HCT116 (cell line): Measurements from ENCODE around the gene XPC. TPM values are rescaled to one million over a fixed set of nuclear protein-coding genes. Genes with fewer than 3 reads are reported as not detected.

Experiments used
- ATAC-seq: fragments of 200-7000 bp; cut with Tn5 transposase; 2 replicates; pipeline ENCODE4 v1.9.1; 2020; ENCODE audit warnings: mild to moderate bottlenecking, moderate library complexity
- BruUV-seq: library from RNA; stranded (reverse); fragments of 400-500 nt; replicated peaks from 2 replicates; lab custom pipeline; 2021; lab: Mats Ljungman, UMichigan
- CTCF ChIA-PET: fragments of 300-600 bp; sonication (Branson Sonifier 250); formaldehyde crosslinking; loops from one replicate; lab custom pipeline; 2021; ENCODE audit warnings: antibody characterized with exemption; lab: Charles Lee
- POLR2A ChIA-PET: fragments of 300-600, 350-600 bp; sonication (Branson Sonifier 250); formaldehyde crosslinking; loops from one replicate; lab custom pipeline; 2021; ENCODE audit warnings: antibody characterized with exemption; lab: Charles Lee
- RAD21 ChIA-PET, 2 experiments: fragments of 300-600 bp; sonication (Branson Sonifier 250); formaldehyde crosslinking; loops; one replicate each; lab custom pipeline; 2023; ENCODE audit warnings: low total read pairs in 2 of 2; ENCODE audit not compliant: uncharacterized antibody in 2 of 2, unreplicated experiment in 2 of 2, low non-redundant PET in 1 of 2; lab: Charles Lee
- DNase-seq: peaks from one replicate; pipeline ENCODE4 v3.0.0-alpha.2; 2010; ENCODE audit warnings: low read depth, low spot score
- H2AFZ ChIP-seq: fragments of 200-600 bp; shearing (Covaris generic), sonication (generic); 2 replicates; pipeline ENCODE4 v1.6.1; 2017; ENCODE audit warnings: low read depth, mixed run types, mixed read lengths, antibody characterized with exemption, low read length; ENCODE audit not compliant: poor library complexity, severe bottlenecking
- H3K27ac ChIP-seq: 2 replicates; pipeline ENCODE4 v1.5.1; 2012; ENCODE audit warnings: low read depth, low read length
- H3K27me3 ChIP-seq: fragments of 200-600 bp; sonication (generic); 2 replicates; pipeline ENCODE4 v1.6.1; 2016; ENCODE audit warnings: mixed run types, low read length, mixed read lengths; ENCODE audit not compliant: insufficient read depth
- H3K36me3 ChIP-seq, 2 experiments: fragments of 200-500 bp in 1 of 2; fragments of 200-600 bp in 1 of 2; sonication (Bioruptor generic) in 1 of 2; sonication (generic) in 1 of 2; 2 replicates each; pipeline versions ENCODE4 v1.5.1 to v1.6.1; 2014 to 2016; ENCODE audit warnings: low read length in 2 of 2, inconsistent platforms in 1 of 2, mixed read lengths in 1 of 2, mixed run types in 1 of 2; ENCODE audit not compliant: insufficient read depth in 2 of 2, control insufficient read depth in 1 of 2
- H3K4me1 ChIP-seq, 2 experiments: fragments of 200-600 bp in 1 of 2; sonication (generic) in 1 of 2; 2 replicates each; pipeline versions ENCODE4 v1.5.1 to v1.6.1; 2012 to 2017; ENCODE audit warnings: low read length in 2 of 2, inconsistent platforms in 1 of 2, mild to moderate bottlenecking in 1 of 2, mixed read lengths in 1 of 2, mixed run types in 1 of 2, moderate library complexity in 1 of 2; ENCODE audit not compliant: insufficient read depth in 2 of 2, control insufficient read depth in 1 of 2
- H3K4me2 ChIP-seq: fragments of 200-600 bp; sonication (generic); 2 replicates; pipeline ENCODE4 v1.6.1; 2017; ENCODE audit warnings: mixed run types, low read length, mixed read lengths
- H3K4me3 ChIP-seq, 2 experiments: fragments of 200-600 bp in 1 of 2; sonication (generic) in 1 of 2; replicated peaks in 1 of 2; 2 replicates each; pipeline ENCODE4 v1.5.1; 2011 to 2016; ENCODE audit warnings: low read length in 2 of 2, control low read depth in 1 of 2, low read depth in 1 of 2, mild to moderate bottlenecking in 1 of 2, mixed read lengths in 1 of 2, mixed run types in 1 of 2
- H3K79me2 ChIP-seq: fragments of 200-600 bp; sonication (generic); 2 replicates; pipeline ENCODE4 v1.6.1; 2017; ENCODE audit warnings: mild to moderate bottlenecking, mixed run types, low read length, moderate library complexity, mixed read lengths; ENCODE audit not compliant: insufficient read depth
- H3K9ac ChIP-seq: fragments of 200-600 bp; sonication (generic); 2 replicates; pipeline ENCODE4 v1.6.1; 2016; ENCODE audit warnings: low read length, mixed read lengths
- H3K9me2 ChIP-seq: fragments of 200-600 bp; sonication (generic), shearing (Covaris generic); 2 replicates; pipeline ENCODE4 v1.6.1; 2017; ENCODE audit warnings: mixed run types, mild to moderate bottlenecking, moderate library complexity; ENCODE audit not compliant: insufficient read depth
- H3K9me3 ChIP-seq, 2 experiments: fragments of 200-500 bp in 1 of 2; fragments of 200-600 bp in 1 of 2; sonication (Bioruptor generic) in 1 of 2; sonication (generic) in 1 of 2; 2 replicates each; pipeline ENCODE4 v1.6.1; 2014 to 2017; ENCODE audit warnings: low read length in 2 of 2, mixed read lengths in 2 of 2, inconsistent platforms in 1 of 2, low read depth in 1 of 2, mild to moderate bottlenecking in 1 of 2, mixed run types in 1 of 2, moderate library complexity in 1 of 2; ENCODE audit not compliant: control insufficient read depth in 1 of 2, insufficient read depth in 1 of 2
- H4K20me1 ChIP-seq: fragments of 200-600 bp; sonication (generic), shearing (Covaris generic); 2 replicates; pipeline ENCODE4 v1.6.1; 2017; ENCODE audit warnings: mixed run types, mild to moderate bottlenecking, moderate library complexity; ENCODE audit not compliant: insufficient read depth
- ATF3 ChIP-seq: IDR thresholded peaks from 2 replicates; pipeline ENCODE4 v1.6.1; 2012
- POLR2AphosphoS5 ChIP-seq: IDR thresholded peaks from 2 replicates; pipeline ENCODE4 v1.6.1; 2011; ENCODE audit warnings: mild to moderate bottlenecking, low read depth, low read length, moderate library complexity
- SP1 ChIP-seq: IDR thresholded peaks from 2 replicates; pipeline ENCODE4 v1.6.1; 2012; ENCODE audit warnings: low read depth
- TCF7L2 ChIP-seq: IDR thresholded peaks from 2 replicates; pipeline ENCODE4 v1.7.0; 2011; ENCODE audit warnings: borderline replicate concordance, inconsistent platforms; ENCODE audit not compliant: insufficient read depth, insufficient read length; ENCODE audit errors: extremely low read depth
- intact Hi-C: fragments of 100-400 bp; cut with micrococcal nuclease; formaldehyde crosslinking; loops from 2 replicates; pipeline ENCODE4 v1.10.0; 2022
- total RNA-seq: library from RNA; stranded (reverse); gene quantifications from one replicate; pipeline ENCODE4 v1.2.1, GENCODE V29; 2021; ENCODE audit not compliant: unreplicated experiment

Gene XPC
- total RNA-seq, 1 experiment from 2014 or later = 29.5 TPM

- CTCF ChIA-PET = interaction anchor here (2.0 kb wide), 1 partner anchor 230 kb away, joined by 11 read pairs; no protein-coding TSS in a partner anchor
- intact Hi-C loops = loop anchor here (5.0 to 10.0 kb wide), 3 partner anchors 51 to 471 kb away; partner anchors contain the start of genes LSM3 and XPC
- H3K4me3 ChIP-seq = peak overlapping the region; percentile 98 to 99
- H3K9me2 ChIP-seq = no peaks in the 10 kb centered on the region
- no peaks in the 10 kb centered on the region; the same call in 1 of the 2 replicates for H4K20me1 ChIP-seq
- H3K36me3 ChIP-seq = peaks cover 10 to 26% of the 10 kb centered on the region in 2 experiments; a peak in 3 of 4 replicates
- ATAC-seq = no peak
- H3K27ac ChIP-seq = peak overlapping the region; percentile 87
- no peak for DNase-seq
- no TSS peak for BruUV-seq
- POLR2A ChIA-PET = interaction anchor here (1.6 to 3.0 kb wide), 7 partner anchors 9 to 230 kb away, joined by 3 to 18 read pairs (median 7); partner anchors contain the start of genes LSM3 and XPC
- H3K9me3 ChIP-seq = no peaks in the 10 kb centered on the region
- H2AFZ ChIP-seq = no peak overlapping the region
- peaks cover 8 to 20% of the 10 kb centered on the region in 2 experiments; a peak in 3 of 4 replicates for H3K4me1 ChIP-seq
- peaks cover 80% of the 10 kb centered on the region for H3K79me2 ChIP-seq
- H3K9ac ChIP-seq = peak overlapping the region; percentile 92
- TF ChIP-seq TCF7L2 = no peak
- H3K27me3 ChIP-seq = no peaks in the 10 kb centered on the region
- H3K4me2 ChIP-seq = peak overlapping the region; percentile 97
- RAD21 ChIA-PET = interaction anchor here in 1 of 2 experiments (0.7 to 2.7 kb wide), 2 partner anchors 230 to 231 kb away, joined by 3 to 7 read pairs; no protein-coding TSS in a partner anchor
Measured at GRCh38 chr3:14126017-14126886, 52.1 kb downstream of the XPC start.

- intact Hi-C loops = loop anchor here (5.0 to 10.0 kb wide), 3 partner anchors 52 to 471 kb away; partner anchors contain the start of genes LSM3 and XPC
- peak; percentile 55 for ATAC-seq
- BruUV-seq = TSS peak; percentile 38
- peak; percentile 81 for DNase-seq
- Histone ChIP-seq H3K4me1 (peaks cover 8 to 20% of the 10 kb centered on the region in 2 experiments; a peak in 3 of 4 replicates), H3K36me3 (peaks cover 6 to 19% of the 10 kb centered on the region in 2 experiments; a peak in 3 of 4 replicates), H2AFZ (no peak overlapping the region), H3K4me3 (peak overlapping the region; percentile 98 to 99), H3K9ac (peak overlapping the region; percentile 92), H3K9me2 (no peaks in the 10 kb centered on the region), H3K4me2 (peak overlapping the region; percentile 97), H3K27ac (peak overlapping the region; percentile 87), H3K9me3 (no peaks in the 10 kb centered on the region), H3K27me3 (no peaks in the 10 kb centered on the region), H3K79me2 (peaks cover 81% of the 10 kb centered on the region), H4K20me1 (no peaks in the 10 kb centered on the region; the same call in 1 of the 2 replicates)
- TF ChIP-seq SP1 (no peak), ATF3 (no peak), POLR2AphosphoS5 (peak; percentile 61)
- ChIA-PET CTCF (interaction anchor here (1.1 to 2.0 kb wide), 3 partner anchors 19 to 229 kb away, joined by 3 to 11 read pairs (median 3); partner anchors contain the start of gene LSM3), RAD21 (interaction anchor here in 1 of 2 experiments (0.7 to 2.7 kb wide), 3 partner anchors 53 to 231 kb away, joined by 3 to 7 read pairs (median 3); partner anchors contain the start of gene XPC), POLR2A (interaction anchor here (1.0 to 3.0 kb wide), 10 partner anchors 9 to 229 kb away, joined by 3 to 18 read pairs (median 6); partner anchors contain the start of genes LSM3 and XPC)
Measured at GRCh38 chr3:14125193-14126016, 53.0 kb downstream of the XPC start.
